Muscle of leg (tissue), 11 donors: ENCODE measurements around the gene CFAP251. TPM values are rescaled to one million over a fixed set of nuclear protein-coding genes. Genes with fewer than 3 reads are reported as not detected.
A peak's percentile ranks its signal among the peaks of the same experiment; 100 is the strongest.

ENCODE experiments used
- DNase-seq: peaks from one replicate; pipeline ENCODE4 v3.0.0; 2013
- H3K27ac ChIP-seq: one replicate; pipeline ENCODE4 v1.5.1; 2013; ENCODE audit warnings: mild to moderate bottlenecking, low read length, control low read depth
- H3K27me3 ChIP-seq: one replicate; pipeline ENCODE4 v1.6.1; 2013; ENCODE audit warnings: low read length; ENCODE audit not compliant: control insufficient read depth, insufficient read depth
- H3K36me3 ChIP-seq: one replicate; pipeline ENCODE4 v1.6.1; 2013; ENCODE audit warnings: low read length; ENCODE audit not compliant: control insufficient read depth, insufficient read depth
- H3K4me1 ChIP-seq: one replicate; pipeline ENCODE4 v1.6.1; 2013; ENCODE audit warnings: low read length; ENCODE audit not compliant: control insufficient read depth, insufficient read depth
- H3K4me3 ChIP-seq: one replicate; pipeline ENCODE4 v1.5.1; 2013; ENCODE audit warnings: low read length, control low read depth
- H3K9me3 ChIP-seq: replicated peaks from 2 replicates; pipeline ENCODE4 v1.6.1; 2013; ENCODE audit warnings: low read depth, low read length; ENCODE audit not compliant: control insufficient read depth
- WGBS: methylation state at CpG from one replicate; pipeline ENCODE4 v1.1.5; 2013; ENCODE audit warnings: missing lambda C conversion rate; ENCODE audit not compliant: insufficient coverage; 5-methylcytosine and 5-hydroxymethylcytosine counted together
- polyA plus RNA-seq, 8 donors: library from polyadenylated mRNA; unstranded; fragments of 120-200 nt; gene quantifications; one replicate each; pipeline versions ENCODE4 v1.2.1 to v1.2.3, GENCODE V29; 2013; ENCODE audit warnings: inconsistent platforms in 1 of 8, low replicate concordance in 1 of 8; ENCODE audit not compliant: insufficient read length in 8 of 8, insufficient read depth in 1 of 8
- total RNA-seq: library from RNA; stranded (reverse); fragments of 120-200 nt; gene quantifications from one replicate; pipeline ENCODE4 v1.2.4, GENCODE V29; 2013

Gene CFAP251
- total and polyA plus RNA-seq, 9 donors, result 0.74 to 2.1 (median 1.2) TPM

DNA sequence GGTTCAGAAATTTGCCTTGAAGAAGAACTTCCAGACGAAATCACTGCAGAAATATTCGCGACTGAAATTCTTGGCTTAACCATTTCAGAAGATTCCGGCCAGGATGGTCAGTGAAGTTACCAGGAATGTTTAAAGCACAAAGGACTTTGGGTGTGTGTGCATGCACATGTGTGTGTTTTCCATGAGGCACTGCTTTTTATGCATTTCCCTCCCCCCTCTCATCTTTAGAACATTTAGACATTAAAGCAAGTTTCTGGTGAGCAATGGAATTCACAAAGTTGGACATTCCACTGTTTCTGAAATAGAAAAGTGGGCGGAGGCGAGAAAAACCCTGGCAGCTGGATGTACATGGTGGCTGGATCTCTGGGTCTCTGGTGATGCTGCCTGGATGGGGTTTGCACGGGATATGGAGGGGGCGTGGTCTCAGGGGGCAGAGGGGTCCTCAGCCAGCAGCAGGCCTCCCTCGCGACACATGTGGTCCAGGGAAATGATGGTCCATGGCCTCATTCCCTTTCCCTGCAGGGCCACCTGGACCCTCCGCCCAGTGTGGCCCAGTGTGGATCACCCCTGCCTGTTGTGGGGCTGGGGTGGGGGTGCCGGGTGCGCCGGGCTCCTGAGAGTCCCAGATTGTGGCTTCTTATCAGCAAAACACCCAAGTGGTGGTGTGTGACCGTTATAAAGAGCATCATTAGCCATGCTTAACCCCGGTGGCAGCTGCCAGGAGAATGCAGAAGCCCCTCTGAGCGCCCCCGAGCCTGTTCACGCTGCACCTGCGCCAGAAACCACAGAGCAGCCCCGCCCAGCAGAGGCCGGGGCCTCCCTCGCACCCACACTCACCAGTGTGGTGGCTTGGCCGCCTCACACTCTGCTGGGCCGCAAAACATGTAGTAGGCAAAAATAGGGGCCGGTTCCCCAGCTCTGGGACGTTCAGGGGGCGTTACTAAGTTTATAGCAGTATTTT, 85.5 kb downstream of the CFAP251 start:
- peak; percentile 68 for DNase-seq
- no peak overlapping the region for H3K4me3 ChIP-seq
- peak overlapping the region; percentile 67 for H3K27ac ChIP-seq

DNA sequence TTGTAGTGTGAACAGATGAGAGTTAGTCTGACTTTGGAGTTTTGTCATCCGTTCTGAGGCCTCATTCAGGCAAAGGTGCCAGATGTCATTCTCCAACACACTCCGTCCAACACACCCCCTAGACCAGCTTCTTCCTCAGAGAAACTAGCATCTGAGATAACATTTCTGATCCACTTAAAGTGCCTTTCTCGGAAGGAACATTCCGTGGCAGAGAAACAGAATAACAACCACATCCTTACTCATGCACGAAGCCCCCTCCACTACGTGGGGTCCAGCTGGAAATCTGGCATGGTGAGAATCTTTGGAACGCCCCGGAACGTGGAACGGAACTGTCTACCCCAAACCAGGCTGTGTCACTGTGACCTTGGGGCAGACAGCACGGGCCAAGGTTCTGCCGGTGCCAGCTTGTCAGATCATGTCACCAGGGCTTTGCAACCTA, 86.3 kb downstream of the CFAP251 start:
- Histone ChIP-seq H3K9me3 (no peaks in the 10 kb centered on the region), H3K4me1 (peaks cover 21% of the 10 kb centered on the region), H3K36me3 (no peaks in the 10 kb centered on the region), H3K27ac (peak overlapping the region; percentile 67), H3K4me3 (no peak overlapping the region), H3K27me3 (no peaks in the 10 kb centered on the region)
- no peak for DNase-seq
- 39% methylated on average over 9 of the region's 12 CpGs for WGBS

More for the DNA sequence above, 85.5 kb downstream of the CFAP251 start:
- 49% methylated on average over 21 of the region's 28 CpGs for WGBS
- peaks cover 4% of the 10 kb centered on the region for H3K9me3 ChIP-seq
- H3K36me3 ChIP-seq, result no peaks in the 10 kb centered on the region
- no peaks in the 10 kb centered on the region for H3K27me3 ChIP-seq
- peaks cover 21% of the 10 kb centered on the region for H3K4me1 ChIP-seq

DNA sequence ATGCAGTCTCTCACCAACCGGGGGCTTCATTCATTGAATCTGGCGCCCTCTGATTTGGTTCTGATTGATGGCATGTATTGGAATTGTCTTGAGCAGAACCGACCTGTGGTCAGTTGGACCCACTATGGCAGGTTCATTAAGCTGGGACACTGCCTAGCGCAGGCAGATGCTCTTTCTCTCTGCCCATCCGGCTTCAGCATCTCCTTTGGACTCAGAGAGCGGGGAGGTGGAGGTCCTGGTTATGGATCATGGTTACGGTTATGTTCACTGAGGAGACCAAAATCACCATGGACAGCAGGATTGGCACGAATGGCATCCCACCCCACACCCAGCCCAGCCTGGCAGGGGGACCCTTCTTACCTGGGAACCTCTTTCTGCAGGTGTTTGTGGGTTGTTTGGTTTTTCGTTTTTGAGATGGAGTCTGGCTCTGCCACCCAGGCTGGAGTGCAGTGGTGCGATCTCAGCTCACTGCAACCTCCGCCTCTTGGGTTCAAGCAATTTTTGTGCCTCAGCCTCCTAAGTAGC, 86.9 kb downstream of the CFAP251 start:
- no peak for DNase-seq
- Histone ChIP-seq H3K27me3 (no peaks in the 10 kb centered on the region), H3K9me3 (no peaks in the 10 kb centered on the region), H3K36me3 (no peaks in the 10 kb centered on the region), H3K27ac (no peak overlapping the region), H3K4me1 (peaks cover 21% of the 10 kb centered on the region), H3K4me3 (no peak overlapping the region)
- 98% methylated on average over 6 of the region's 11 CpGs for WGBS

DNA sequence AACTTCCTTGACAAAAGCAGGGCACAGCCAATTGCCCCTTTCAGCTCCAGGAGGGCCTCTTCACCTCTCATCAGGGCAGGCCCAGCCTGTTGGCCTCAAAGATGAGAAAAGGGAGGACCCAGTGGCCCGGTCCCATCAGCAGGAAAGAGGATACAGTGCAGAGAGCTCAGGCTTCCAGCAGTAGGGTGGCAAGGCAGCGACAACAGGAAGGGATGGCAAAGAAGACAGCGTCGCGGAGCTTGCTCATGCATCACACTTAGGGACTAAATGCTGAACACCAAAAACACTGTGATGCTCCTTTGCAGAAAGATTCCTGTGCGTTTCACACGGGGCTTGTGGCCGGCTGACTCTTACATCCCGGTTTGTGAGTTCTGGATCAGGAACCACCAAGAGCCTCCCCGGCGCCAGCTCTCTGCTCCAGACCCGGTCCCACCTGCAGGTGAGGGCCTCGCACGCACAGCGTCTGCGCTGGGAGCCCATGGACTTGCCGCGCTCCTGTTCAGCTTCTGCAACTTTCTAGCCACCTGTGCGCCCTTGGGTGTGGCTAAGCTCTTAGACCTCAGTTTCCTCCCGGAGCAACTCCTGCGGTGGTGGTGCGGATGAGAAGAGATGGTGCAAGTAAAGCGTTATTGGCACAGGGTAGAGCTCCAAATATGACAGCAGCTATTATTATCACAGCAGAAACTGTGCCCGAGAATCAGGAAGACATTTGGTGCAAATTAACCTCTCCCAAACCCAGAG, 88.0 kb downstream of the CFAP251 start:
- peaks cover 21% of the 10 kb centered on the region for H3K4me1 ChIP-seq
- no peak overlapping the region for H3K4me3 ChIP-seq
- H3K9me3 ChIP-seq, result no peaks in the 10 kb centered on the region
- no peaks in the 10 kb centered on the region for H3K27me3 ChIP-seq
- H3K36me3 ChIP-seq, result no peaks in the 10 kb centered on the region
- H3K27ac ChIP-seq, result no peak overlapping the region
- DNase-seq, result no peak
- WGBS, result 82% methylated on average over 16 of the region's 24 CpGs

DNA sequence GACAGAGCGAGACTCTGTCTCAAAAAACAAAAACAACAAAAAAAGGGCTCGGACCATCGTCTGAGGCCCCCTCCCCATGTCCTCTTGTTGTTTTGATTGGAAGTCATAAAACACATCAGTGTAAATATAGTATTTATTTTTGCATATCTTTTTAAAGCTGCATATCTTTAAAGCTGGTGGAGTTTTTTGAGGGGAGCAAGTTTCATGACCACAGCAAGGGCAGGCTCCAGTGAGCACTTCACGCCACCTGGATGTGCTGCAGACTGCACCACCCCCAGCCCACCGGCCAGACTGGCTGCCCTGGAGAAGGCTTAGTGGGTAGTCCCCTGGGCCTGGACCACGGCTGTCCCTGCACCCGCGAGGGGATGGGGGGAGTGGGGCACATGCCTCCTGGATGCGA, 91.3 kb downstream of the CFAP251 start:
- WGBS, result 100% methylated on average over 2 of the region's 9 CpGs
- H3K27ac ChIP-seq, result no peak overlapping the region
- H3K4me3 ChIP-seq, result no peak overlapping the region
- DNase-seq, result no peak
- peaks cover 8% of the 10 kb centered on the region for H3K4me1 ChIP-seq
- H3K9me3 ChIP-seq, result peaks cover 3% of the 10 kb centered on the region
- no peaks in the 10 kb centered on the region for H3K36me3 ChIP-seq
- no peaks in the 10 kb centered on the region for H3K27me3 ChIP-seq

DNA sequence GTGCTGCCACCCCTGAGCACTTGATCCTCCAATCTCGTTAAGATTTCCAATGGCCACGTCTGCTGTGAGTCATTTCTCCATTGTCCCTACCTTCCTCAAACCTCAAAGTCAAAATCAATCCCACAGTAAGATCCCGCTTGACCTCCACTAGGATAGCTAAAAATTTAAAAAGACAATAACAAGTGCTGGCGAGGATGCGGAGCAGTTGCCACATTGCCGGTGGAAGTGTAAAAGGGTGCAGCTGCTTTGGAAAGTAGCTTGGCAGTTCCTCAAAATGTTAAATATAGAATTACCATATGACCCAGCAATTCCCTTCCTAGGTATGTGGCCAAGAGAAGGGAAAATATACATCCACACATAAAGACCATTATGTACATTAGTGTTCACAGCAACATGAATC, 93.8 kb downstream of the CFAP251 start:
- peaks cover 3% of the 10 kb centered on the region for H3K4me1 ChIP-seq
- no peaks in the 10 kb centered on the region for H3K27me3 ChIP-seq
- no peak overlapping the region for H3K27ac ChIP-seq
- peaks cover 3% of the 10 kb centered on the region for H3K9me3 ChIP-seq
- no peak overlapping the region for H3K4me3 ChIP-seq
- H3K36me3 ChIP-seq, result no peaks in the 10 kb centered on the region
- 100% methylated on average over 1 of the region's 6 CpGs for WGBS
- no peak for DNase-seq

DNA sequence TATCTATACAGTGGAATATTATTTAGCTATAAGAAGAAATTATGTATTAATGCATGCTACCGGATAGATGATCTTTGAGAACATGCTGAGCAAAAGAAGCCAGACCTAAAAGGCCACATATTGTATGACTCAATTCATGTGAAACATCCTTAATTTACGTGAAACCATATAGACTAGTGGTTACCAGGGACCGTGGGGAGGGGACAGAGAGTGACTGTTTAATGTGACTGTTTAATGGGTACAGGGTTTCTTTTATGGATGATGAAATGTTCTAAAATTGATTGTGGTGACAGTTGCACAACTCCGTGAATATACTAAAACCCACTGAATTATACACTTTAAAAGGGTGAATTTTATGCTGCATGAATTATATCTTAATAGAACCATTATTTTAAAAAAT, 94.7 kb downstream of the CFAP251 start:
- H3K27ac ChIP-seq, result no peak overlapping the region
- no peaks in the 10 kb centered on the region for H3K36me3 ChIP-seq
- peaks cover 4% of the 10 kb centered on the region for H3K9me3 ChIP-seq
- peaks cover 3% of the 10 kb centered on the region for H3K4me1 ChIP-seq
- H3K4me3 ChIP-seq, result no peak overlapping the region
- no peaks in the 10 kb centered on the region for H3K27me3 ChIP-seq
- no CpG with 5 or more reads among the region's 4 CpGs for WGBS
- no peak for DNase-seq

DNA sequence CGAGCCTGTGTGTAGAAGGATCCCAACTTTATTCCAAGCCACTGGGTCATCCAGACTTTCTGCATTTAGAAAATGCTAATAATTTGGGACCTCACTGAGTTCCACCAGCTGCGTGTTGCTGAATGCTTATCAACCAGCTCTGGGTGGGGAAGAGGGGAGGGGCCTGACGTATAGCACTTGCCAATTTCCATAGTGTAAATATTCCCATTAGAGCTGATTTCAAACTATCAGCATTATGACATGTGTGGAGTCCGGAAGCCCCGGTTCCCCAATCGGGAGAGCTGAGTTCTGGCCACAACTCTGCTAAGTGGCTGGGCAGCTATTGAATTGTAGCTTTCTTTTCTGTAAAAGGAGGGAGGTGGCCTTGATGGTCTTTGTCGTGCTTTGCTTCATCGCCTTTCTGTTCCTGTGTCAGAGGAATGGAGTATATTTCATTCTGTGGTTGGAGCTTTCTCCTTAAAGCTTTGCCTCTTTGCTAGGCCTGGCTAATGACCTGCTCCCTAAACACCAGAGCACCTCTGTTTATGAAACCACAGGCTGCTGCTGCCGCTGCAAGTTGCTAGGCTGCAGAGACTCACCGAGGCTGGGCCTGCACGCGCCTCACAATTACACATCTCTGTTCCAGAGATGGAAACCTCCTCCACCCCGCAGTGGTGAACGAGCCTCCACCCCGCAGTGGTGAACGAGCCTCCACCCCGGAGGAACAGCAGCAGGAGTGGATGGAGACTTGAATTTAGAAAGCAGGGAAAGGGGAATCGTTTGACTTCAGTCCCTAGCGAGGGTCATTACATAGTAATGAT, 95.6 kb downstream of the CFAP251 start:
- no peak for DNase-seq
- Histone ChIP-seq H3K27me3 (no peaks in the 10 kb centered on the region), H3K4me3 (no peak overlapping the region), H3K27ac (no peak overlapping the region), H3K4me1 (no peaks in the 10 kb centered on the region), H3K36me3 (no peaks in the 10 kb centered on the region), H3K9me3 (peaks cover 12% of the 10 kb centered on the region)
- WGBS, result 68% methylated on average over 10 of the region's 19 CpGs

DNA sequence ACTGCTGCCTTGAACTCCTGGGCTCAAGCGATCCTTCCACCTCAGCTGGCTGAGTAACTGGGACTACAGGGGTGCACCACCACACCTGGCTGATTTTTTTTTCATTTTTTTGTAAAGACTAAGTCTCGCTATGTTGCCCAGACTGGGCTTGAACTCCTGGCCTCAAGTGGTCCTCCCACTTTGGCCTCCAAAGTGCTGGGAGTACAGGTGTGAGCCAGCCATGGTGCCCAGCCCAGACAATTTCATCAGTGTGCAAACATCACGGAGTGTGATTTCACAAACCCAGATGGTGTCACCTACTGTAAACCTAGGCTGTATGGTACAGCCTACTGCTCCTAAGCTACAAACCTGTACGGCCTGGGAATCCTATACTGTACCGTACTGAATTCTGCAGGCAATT, 96.4 kb downstream of the CFAP251 start:
- Histone ChIP-seq H3K9me3 (peaks cover 12% of the 10 kb centered on the region), H3K4me3 (no peak overlapping the region)
- WGBS, result 94% methylated on average over 3 of the region's 5 CpGs

More for the DNA sequence above, 96.4 kb downstream of the CFAP251 start:
- Histone ChIP-seq H3K4me1 (no peaks in the 10 kb centered on the region), H3K36me3 (no peaks in the 10 kb centered on the region), H3K27me3 (no peaks in the 10 kb centered on the region), H3K27ac (no peak overlapping the region)
- DNase-seq, result no peak
